Measurements from ENCODE around the gene ACTMAP.

The ACTMAP gene

GRCh38 chr19:40693896-40694295 is 56.4 kb downstream of the ACTMAP start:
- no peak for DNase-seq (ENCODE audit: low spot score)

GRCh38 chr19:40693150-40693788 is 57.0 kb downstream of the ACTMAP start:
- peak; percentile 33 for DNase-seq (ENCODE audit: low spot score)

- no peak for DNase-seq (ENCODE audit: low spot score)
These were observed 58.1 kb downstream of the ACTMAP start for GRCh38 chr19:40692212-40692551.

GRCh38 chr19:40691421-40692211 is 58.7 kb downstream of the ACTMAP start:
- peak; percentile 51 for DNase-seq (ENCODE audit: low spot score)
